NCI-H748 (cell line): Measurements from ENCODE around the gene MGMT.
A peak's percentile ranks its signal among the peaks of the same experiment; 100 is the strongest.

ENCODE experiments used
- DNase-seq: peaks from one replicate; lab custom pipeline; 2025; ENCODE audit not compliant: unreplicated experiment; lab: John Stamatoyannopoulos, UW

The MGMT gene

DNA sequence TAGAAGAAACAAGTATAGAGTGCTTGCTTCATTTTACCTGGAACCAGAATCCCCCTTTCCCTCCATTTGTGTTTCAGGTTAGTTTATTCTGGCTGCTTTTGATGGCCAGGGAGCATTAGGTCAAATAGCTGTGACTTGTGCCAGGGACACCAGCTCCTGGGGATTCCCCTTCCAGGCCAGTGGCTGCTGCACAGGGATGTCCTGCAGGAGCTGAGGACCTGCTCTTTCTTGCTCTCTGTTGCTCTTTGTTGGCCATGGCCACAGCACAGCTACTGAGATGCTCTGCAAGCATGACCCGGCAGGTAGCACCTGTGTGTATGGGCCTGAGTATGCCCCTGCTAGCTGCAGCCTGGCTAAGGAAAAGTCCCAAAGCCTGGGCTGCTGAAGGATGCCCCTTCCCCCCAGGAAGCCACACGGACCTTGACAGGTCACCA is 288.1 kb downstream of the MGMT start:
- DNase-seq = no peak

DNA sequence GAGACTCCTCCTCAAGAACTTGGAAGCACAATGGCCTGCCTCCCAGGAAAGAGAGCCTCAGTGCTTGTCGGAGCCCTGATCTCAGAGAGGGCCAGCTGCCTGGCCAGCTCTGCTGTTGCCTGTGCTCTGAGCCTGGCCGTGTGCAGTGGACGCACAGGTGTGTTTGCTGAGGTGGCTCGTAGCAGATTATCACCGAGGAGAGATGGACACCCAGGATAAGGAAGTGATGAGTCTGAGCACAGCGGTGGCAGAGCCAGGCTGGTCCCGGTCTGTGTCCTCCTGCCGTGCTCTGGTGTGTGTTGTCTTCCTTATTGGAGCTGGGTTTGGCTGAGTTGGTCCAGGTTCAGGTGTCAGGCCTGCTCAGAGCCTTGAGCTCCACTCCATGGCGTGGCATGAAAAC is 288.6 kb downstream of the MGMT start:
- DNase-seq = no peak

DNA sequence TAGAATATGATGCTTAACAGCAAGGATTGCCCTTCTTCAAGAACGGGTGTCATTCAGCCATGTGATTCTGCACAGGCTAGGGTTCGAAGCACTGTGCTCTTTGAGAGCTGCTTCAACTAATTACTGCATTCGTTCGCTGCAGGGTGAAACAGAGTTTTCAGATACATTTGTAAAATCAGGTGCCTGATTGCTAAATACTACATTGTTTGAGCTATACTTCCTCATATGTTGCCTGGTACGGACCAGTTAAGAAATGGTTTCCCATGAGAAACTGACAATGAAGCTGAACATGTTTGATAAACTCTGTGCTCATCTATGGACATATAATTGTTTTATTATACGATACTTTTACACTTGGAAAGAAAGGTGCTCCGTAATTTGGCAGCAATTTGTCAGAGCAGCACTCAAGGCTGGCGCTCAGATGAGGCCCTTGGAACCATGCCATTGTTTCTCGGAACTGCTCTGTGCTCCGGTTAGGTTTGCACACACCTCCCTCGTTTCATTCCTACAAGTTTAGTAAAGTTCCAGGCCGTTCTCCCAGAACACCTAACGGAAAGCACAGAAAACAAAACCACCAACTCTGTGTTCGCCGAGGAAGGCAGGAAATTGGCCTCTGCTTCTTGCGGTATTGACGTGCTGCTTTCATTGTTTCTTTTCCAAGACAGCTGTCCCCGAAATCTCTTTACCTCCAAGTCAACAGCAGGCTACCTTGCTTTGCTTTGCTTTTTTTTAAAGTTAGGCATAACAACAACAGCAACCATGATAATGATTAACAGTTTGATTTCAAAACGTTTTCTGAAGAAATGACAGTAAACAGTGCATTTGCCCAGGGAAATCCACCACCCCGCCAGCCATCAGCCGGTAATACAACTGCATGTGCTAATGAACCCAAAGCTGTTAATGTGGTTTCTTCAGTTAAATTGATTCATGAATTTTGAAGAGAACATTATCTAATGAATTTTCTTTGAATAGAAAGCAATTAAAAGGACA is 290.2 kb downstream of the MGMT start:
- DNase-seq = peak; percentile 30

DNA sequence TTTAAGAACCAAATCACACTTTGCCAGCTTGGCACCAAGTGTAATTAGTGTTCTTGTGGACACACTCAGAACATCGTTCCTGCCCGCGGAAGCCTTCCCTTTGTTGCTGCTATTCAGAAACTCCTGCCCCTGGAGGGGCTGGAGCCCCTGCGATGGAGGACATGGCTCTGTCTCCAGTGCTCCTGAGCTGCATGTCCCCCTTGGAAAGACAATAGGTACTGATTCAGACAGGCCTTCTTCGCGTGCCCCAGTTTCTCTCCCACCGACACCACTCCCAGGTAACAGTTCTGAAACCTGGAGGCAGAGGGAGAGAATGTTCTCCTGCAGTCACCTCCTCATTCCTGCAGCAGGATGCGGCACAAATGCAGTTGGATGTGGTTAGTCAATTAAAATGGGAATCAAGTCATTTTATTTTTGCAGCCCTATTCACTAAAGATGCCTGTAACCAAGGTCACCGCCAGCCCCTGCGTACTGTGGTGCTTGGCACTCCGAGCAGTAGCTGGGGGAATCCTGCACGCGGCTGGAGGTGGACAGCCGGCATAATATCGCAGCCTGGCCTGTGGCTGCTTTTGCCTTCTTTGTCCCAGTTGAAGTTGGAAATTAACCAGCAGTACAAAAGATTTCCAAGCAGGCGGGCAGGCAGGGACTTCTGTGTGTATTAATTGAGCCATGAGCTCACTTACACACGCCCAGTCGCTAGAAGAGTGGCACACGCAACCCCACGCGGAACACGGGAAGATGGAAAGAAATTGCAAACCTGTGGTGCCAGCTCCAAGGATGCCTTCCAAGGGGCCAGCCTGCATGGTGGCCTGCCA is 291.4 kb downstream of the MGMT start:
- DNase-seq = no peak

DNA sequence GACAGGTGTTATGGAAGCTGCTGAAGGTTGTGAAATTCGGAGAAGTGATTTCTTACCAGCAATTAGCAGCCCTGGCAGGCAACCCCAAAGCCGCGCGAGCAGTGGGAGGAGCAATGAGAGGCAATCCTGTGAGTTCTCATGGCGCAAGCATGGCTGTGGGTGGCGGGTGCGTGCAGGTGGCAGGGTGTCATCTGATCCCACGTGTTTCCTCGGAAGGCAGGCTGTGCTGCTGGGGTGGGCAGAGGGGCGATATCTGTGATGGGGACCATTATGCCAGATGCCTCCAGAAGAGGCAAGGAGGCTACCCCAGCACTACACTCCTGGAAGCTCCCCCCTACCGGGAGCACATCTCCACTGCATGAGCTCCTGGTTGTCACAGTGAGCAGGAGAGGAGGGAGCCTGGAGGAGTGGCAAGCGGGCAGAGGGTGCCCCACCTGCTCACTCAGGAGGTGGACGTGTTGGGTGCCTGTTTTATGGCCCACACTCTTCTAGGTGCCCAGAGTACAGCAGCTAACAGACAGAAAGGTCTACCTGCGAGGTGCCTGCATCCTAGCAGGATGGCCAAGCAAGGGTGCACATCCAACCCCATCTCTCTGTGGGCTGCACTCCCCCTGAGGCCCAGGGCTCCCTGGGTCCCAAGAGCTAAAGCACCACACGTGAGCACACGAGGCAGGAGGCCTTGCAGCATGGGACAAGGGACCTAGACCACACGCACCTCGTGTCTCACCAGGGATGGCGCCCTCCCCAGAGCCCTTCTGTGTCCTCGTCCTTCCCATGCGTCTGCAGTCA is 292.4 kb downstream of the MGMT start:
- peak; percentile 9 for DNase-seq

DNA sequence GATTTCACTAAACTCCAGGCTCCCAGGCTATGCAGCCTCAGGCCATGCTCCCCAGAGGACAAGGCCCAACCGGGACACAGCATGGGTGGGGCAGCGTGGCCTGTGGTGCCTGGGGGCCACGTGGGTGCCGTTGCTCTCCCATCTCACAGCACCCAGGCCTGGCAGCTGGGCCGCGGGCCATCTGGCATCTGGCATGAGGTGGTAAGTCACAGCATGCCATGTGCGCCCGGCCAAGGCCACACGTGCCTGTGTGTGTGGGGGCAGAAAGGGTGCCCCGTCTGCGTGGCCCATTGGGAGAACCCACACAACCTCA is 292.9 kb downstream of the MGMT start:
- no peak for DNase-seq

DNA sequence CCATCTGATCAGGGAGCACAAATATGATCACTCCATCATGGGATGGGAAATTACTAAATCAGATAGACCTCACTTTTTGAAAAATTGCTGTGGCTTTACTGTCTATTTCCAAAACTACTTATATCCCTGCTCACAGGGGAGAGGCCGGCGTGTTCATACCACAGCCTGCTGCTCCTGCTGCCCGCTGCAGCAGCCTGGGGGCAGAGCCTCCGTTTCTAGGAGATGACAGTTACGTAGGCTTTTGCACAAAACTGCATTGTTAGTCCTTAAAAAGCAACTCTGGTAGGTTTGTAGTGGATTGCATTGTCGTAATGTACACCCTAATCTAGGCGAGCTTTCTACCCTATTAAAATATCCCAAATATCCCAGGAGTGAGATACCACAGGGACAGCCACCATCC is 293.4 kb downstream of the MGMT start:
- DNase-seq = no peak

DNA sequence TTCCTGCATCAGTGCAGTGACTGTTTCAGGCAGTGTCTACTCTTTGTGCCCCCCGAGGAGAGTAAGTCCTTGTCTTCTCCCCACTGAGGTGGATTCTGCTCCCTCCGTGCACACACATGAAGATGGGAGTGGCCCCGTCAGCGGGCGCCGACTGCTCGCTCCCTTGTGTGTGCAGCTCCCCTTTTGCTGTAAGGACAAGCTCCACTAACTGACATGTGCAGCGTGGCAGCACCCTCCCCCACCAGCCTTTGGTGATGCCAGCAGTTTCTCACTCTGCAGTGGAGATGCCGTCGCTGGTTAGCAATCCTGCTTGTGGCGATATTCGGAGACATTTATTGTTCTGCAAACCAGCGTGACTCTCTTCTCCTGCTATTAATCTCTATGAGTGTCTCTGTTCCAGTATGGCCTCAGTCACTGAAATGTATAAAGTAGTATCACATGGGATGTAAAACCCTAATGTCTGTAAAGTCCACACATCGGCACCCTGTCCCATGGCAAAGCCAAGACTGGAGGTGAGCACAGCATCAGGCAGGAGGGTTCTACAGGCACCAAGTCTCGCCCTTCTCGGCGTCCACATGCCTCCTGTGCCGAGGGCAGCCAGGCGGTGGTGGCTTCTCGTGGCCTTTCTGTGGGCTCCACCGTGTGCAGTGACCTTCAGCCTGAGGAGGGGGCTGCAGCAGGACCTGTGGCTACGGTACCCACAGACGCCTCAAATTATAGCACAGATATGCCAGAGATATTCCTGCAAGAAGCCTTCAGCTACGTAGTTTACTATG is 294.3 kb downstream of the MGMT start:
- DNase-seq = no peak

DNA sequence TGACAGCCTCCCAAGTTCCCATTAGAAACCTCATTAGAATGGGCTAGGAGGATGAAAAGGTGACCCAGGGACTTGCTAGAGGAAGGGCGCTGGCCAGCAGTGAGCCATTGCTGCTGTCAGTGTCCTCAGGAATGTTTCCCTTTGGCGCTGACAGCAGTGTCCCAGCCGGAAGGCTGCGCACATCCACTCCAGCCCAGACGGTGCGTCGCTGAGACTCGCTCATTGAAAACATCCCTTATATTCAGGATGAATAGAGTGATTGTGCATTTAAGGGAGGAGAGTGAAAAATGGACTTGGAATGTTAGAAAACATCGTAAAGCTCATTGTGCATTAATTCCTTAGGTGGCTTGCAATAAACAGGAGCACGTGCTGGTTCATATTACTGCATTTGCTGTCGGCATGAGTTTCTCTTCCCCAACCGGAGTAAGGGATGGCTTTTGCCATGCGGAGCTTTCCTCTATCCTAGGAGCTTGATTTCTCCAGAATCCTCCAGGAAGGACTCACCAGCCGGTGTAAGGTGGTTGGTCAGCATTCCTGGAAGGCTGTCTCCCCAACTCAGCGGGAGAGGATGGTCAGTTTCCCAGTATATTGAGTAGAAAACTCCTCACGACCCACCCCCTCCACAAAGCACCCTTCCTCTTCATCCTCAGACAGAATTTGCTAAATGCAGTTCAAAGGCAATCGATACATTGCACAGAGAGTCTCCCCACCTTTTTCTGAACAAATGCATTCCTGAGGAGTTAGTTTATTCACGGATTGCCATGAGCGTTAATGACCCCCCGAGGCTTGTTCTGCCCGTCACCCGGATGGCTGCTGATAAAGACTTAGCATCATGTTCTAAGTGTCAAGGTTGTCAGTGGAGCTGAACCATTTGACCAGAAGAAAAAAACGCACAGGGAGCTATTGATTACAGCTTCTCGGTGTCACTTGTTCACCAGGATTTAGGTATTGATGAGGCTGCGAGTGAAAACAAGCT is 295.2 kb downstream of the MGMT start:
- DNase-seq = no peak

DNA sequence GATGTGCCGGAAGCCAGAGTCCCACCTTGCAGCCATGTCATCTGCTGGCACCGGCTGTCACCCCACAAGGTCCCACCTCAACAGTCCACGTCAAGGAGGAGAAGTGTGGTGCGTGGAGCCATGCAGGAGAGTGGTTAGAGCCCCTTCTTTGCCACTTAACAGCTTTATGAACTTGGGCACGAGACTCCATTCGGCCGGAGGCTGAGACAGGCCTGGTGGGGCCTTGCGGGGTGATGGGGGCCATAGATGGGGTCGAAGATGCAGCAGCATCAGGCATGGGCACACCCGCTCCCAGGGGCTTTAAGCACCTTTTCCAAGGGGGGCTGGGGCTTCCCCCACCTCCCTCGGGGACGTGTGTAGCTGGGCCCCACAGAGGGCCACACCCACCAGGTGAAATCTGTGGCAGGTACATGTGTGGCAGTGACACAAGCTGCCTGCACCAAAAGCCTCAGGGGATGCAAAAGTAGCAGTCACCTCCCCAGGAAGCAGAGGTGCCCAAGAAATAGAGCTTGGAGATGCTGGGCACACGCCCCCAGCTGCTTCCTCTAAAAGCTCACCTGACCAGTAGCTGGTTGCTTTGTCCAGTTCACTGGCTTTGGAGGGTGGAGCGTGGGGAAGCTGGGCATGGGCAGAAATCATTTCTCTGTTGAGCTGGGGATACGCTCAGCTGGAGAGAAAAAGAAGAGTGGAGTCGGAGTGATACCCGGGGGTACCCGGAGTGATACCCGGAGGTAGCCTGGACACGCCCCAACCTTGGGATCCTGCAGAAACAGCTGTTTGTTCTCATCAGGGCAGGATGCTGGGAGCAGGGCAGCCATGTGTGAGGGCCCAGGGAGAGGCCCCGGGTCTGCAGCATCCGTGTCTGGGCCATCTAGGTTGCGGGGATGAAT is 297.2 kb downstream of the MGMT start:
- no peak for DNase-seq

DNA sequence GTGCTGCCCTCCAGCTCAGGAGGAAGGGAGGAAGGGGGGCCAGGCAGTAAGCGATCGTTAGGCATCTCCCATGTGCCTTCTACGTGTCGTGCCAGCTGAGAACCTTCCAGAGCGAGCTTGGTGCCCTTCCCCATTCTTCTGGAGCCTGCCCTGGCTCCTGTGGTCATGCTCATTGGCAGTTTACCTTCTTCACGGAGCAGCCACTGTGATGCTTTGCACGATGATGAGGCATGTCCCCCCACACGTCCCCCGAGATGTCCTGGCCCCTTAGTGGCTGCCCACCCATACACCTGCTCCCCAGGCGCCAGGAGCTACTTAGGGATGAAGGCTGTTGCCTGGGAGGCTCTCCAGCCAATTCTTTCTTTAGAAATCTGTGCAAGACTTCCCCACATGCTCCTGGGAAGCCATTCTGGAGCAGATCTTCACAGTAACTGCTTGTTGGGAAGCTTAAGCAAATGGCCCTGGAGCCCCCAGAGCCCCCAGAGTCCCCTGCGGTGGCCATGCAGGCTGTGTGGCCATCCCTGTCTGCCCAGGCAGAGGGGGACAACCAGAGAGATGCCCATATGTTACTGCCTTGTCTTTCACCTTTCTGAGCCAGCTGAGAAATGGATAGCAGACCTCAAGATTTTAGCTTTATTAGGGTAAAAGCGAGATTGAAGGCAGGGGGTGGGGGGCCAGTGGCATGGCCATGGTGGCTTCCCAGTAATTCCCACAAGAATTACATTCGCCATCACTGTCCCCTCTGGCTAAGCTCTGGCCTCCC is 298.0 kb downstream of the MGMT start:
- no peak for DNase-seq

DNA sequence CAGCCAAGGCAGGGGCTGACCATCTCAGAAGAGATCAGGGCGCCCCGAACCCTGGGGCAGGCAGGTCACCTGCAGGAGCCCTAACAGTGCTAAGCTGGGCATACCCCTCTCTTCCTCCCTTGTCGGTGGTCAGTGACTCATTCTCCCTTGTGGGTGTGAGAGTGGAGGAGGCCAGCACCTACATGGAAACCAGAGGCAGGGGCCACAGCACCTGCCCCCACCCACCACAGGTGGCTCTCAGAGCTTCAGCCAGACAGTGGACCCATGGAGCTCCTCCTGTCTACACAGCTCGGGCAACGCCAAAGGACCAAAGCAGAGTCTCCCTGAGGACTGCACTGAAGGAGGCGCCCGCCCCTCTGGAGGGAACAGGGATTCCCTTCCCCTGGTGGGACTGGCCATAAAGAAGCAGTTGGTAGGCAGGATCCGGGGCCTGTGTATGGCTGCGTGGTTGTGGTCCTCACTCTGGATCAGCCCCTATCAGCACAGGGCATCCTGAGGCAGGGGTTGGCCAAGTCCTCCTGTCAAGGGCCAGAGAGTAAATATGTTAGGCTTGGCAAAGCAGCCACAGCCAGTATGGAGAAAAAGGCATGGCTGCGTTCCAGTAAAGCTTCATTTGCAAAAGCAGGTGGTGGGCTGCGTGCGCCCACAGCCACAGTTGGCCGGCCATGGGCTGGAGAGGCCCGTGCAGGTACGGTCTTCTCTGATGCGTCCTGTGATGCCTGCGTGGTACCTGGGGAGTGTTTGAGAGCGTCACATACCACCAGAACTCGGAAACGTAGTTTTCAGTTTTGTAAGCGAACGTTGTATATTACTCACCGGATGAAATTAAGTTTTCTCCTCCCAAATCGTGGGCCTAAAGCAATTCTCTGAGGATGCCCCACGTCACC is 298.9 kb downstream of the MGMT start:
- no peak for DNase-seq

DNA sequence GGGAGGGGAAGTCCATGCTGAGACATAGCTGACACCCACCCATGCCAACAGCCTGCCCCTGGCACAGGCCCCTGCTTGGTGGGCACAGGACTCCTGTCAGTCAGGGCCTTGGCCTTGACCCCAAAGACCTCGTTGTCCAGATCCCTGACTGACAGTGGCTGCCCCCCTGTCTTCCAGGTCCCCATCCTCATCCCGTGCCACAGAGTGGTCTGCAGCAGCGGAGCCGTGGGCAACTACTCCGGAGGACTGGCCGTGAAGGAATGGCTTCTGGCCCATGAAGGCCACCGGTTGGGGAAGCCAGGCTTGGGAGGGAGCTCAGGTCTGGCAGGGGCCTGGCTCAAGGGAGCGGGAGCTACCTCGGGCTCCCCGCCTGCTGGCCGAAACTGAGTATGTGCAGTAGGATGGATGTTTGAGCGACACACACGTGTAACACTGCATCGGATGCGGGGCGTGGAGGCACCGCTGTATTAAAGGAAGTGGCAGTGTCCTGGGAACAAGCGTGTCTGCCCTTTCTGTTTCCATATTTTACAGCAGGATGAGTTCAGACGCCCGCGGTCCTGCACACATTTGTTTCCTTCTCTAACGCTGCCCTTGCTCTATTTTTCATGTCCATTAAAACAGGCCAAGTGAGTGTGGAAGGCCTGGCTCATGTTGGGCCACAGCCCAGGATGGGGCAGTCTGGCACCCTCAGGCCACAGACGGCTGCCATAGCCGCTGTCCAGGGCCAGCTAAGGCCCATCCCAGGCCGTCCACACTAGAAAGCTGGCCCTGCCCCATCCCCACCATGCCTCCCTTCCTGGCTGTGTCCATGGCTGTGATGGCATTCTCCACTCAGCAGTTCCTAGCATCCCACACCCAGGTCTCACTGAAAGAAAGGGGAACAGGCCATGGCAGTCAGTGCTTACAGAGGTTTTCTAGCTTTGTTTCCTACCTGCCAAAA is 299.8 kb downstream of the MGMT start:
- no peak for DNase-seq

DNA sequence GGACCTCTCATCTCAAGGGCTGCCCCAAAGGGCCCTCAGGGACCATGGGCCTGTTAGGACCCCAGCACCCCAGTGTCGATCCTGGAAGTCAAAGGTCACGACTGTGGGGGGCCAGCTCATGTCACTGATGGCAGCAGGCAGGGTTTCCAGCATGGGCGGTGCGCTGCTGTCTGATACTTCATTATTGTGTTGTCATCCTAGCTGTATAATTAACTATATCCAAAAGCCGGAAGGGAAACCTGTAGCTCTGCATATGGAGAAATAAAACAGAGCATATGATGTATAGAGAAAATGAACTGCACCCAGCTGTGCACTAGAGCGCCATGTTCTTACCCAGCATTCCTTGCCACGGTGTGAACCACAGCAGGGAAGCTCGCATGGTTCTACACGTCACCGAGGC is 300.7 kb downstream of the MGMT start:
- no peak for DNase-seq
